Transverse colon (tissue), 4 donors: ENCODE results near the gene FAM117B.

Source experiments
- EP300 ChIP-seq: sonication (generic); formaldehyde crosslinking; IDR thresholded peaks from one replicate; pipeline ENCODE4 v1.6.1; 2017; ENCODE audit warnings: antibody characterized with exemption, low read depth
- POLR2AphosphoS5 ChIP-seq, 3 donors: sonication (generic); formaldehyde crosslinking; IDR thresholded peaks; one replicate each; pipeline ENCODE4 v1.6.1; 2016; ENCODE audit warnings: antibody characterized with exemption in 3 of 3
- TF ChIP-seq, protein P1 (sequence below), 5 experiments: fragments of 200-600 bp in 3 of 5; fragments of 450-650 bp in 2 of 5; sonication (generic) in 3 of 5; IDR thresholded peaks; 1 replicate in 2 of 5; 2 replicates in 3 of 5; pipeline ENCODE4 v1.5.1; 2016 to 2017; ENCODE audit warnings: antibody characterized with exemption in 5 of 5, inconsistent platforms in 3 of 5, mild to moderate bottlenecking in 2 of 5, moderate library complexity in 1 of 5

DNA sequence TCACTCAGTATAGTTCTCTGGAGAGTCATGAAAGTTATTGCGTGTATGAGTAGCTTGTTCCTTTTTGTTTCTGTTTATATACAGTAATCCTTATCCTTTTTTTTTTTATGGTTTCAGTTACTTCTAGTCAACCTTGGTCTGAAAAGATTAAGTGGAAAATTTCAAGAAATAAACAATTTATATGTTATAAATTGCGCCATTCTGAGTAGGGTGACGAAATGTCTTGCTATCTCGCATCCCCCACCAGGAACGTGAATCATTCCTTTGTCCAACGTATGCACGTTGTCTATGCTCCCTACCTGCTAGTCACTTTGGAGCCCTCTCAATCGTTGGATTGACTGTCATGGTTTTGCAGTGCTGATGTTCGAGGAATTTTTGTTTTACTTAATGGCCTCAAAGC is 60.4 kb downstream of the FAM117B start:
- TF ChIP-seq, protein P1, sequence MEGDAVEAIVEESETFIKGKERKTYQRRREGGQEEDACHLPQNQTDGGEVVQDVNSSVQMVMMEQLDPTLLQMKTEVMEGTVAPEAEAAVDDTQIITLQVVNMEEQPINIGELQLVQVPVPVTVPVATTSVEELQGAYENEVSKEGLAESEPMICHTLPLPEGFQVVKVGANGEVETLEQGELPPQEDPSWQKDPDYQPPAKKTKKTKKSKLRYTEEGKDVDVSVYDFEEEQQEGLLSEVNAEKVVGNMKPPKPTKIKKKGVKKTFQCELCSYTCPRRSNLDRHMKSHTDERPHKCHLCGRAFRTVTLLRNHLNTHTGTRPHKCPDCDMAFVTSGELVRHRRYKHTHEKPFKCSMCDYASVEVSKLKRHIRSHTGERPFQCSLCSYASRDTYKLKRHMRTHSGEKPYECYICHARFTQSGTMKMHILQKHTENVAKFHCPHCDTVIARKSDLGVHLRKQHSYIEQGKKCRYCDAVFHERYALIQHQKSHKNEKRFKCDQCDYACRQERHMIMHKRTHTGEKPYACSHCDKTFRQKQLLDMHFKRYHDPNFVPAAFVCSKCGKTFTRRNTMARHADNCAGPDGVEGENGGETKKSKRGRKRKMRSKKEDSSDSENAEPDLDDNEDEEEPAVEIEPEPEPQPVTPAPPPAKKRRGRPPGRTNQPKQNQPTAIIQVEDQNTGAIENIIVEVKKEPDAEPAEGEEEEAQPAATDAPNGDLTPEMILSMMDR (IDR thresholded peaks at IDR 0.05): no peak
- TF ChIP-seq POLR2AphosphoS5 (IDR thresholded peaks at IDR 0.05) (no peak), EP300 (no peak)
